Activated T-helper 1 cell treated with Interleukin-2 at 50 U/mL for 16 hours (primary cell): ENCODE measurements around the gene KLHDC8B.

ENCODE experiments used
- DNase-seq: peaks from one replicate; pipeline ENCODE4 v3.0.0-alpha.2; 2020; ENCODE audit warnings: low read depth

Gene KLHDC8B

DNA sequence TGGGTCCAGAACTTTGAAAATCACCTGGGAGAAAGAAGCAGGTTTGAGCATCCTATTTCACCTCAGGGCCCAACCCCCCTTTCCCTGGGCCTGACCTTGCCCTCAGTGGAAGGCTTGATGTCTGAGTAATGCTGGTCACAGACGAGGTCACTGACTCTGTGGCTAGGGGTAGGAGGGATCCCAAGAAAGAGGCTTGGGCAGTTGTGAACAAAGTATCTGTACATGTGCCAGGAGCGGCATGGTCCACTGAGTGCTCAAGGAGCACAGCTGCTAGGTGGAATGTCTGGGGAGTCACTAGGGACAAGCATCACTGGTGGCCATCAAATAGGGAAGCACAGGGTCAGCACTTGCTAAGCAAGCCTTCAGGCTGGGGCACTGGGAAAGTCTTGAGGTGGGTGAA lies 12.6 kb upstream of the KLHDC8B start:
- DNase-seq: no peak

DNA sequence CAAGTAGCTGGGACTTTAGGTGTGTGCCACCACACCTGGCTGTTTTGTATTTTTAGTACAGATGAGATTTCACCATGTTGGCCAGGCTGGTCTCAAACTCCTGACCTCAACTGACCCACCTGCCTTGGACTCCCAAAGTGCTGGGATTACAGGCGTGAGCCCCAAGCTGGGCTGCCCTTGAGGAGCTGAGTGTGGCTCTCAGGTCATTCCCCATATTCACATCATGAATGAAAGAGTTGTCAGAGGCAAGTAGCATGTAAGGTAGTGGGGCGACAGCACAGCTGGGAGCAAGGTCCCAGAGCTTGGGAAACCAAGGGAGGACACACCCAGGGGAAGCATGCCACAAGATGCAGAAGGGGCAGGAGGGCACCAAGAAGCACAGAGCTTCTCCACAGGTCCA lies 10.2 kb upstream of the KLHDC8B start:
- DNase-seq: no peak

DNA sequence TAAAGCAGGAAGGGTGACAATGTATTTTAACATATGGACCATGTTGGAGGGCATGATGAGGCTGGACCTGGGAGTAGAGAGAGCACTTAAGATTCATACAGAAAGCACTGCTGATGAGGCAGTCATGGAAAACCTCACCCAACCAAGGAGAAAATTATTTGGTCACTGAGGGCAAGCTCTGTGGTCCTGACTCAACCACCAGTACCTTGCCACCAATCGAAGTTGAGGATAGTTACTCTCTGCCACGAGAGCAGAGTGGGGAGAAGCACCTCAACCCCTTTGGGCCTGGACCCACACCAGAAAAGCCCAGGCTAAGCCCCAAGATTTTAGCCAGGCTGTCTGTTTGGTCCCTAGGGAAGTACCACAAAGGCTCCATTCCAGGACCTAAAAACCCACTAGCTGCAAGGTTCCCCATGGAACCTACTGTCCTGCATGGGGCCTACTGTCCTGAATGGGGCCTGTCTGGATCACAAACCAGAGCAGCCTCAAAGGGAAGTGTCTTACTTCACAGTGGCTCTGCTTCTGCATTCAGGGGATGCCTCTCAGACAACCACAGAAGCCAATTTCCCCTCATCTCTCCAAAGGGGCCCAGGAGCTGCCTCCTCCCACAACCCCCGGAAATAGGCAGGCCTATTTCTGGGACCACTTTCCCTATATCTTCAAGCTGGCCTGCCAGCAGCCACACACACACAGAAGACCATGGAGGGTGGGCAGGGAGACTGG lies 9.4 kb upstream of the KLHDC8B start:
- DNase-seq: no peak

DNA sequence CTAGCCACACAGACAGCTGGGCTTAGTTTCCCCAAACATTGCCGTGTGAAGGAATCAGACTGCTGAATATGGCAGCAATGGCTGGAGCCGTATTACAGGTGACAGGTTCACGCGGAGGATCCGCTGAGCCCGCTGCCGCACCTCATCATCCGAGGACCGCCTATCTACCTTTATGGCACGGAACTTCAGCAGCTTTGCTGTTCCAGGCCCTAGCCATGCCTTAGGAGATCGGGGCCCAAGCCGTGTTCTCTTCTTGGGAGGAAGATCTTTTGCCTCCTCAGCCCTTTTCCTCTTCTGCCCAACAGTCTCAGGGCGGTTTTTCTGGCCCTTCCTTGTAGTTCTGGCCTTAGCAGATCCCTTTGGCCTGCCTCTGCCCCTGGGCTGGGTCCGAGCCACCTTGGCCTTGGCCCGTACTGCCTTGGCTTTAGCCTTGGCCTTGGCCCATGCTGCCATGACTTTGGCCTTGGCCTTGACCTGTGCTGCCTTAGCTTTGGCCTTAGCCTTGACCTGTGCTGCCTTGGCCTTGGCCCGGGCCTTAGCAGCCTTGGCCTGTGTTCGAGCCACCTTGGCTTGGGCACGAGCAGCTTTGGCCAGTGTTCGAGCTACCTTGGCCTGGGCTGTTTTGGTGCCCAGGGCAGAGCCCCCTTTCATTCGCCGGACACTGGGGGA lies 8.5 kb upstream of the KLHDC8B start:
- no peak for DNase-seq

DNA sequence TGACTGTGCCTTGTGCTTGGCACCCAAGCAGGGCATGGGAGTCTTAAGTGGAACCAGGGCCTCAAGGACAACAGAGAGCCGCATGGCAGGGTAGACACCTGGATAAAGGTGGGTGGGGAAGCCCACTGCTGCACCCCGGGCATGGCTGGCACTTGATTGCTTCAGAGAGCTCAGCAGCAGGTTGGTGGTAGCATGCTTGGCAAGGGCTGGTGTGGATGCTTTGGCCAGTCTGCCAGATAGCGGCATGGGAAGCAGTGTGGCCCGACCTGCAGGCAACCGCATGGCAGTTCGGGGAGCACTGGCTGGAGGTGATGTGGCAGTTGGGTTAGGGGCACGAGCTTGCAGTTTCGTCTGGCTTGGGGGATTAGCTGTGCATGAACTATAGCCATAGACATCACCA lies 7.8 kb upstream of the KLHDC8B start:
- no peak for DNase-seq

- DNase-seq: no peak
Measured at GRCh38 chr3:49164983-49165720, 6.2 kb upstream of the KLHDC8B start.

- DNase-seq: peak; percentile 67
Measured at GRCh38 chr3:49165771-49166751, 5.3 kb upstream of the KLHDC8B start, which contains the start of gene CCDC71. CCDC71 (minus strand) TSS chr3:49166331; CDS start chr3:49164208, 2,123 bp downstream.

DNA sequence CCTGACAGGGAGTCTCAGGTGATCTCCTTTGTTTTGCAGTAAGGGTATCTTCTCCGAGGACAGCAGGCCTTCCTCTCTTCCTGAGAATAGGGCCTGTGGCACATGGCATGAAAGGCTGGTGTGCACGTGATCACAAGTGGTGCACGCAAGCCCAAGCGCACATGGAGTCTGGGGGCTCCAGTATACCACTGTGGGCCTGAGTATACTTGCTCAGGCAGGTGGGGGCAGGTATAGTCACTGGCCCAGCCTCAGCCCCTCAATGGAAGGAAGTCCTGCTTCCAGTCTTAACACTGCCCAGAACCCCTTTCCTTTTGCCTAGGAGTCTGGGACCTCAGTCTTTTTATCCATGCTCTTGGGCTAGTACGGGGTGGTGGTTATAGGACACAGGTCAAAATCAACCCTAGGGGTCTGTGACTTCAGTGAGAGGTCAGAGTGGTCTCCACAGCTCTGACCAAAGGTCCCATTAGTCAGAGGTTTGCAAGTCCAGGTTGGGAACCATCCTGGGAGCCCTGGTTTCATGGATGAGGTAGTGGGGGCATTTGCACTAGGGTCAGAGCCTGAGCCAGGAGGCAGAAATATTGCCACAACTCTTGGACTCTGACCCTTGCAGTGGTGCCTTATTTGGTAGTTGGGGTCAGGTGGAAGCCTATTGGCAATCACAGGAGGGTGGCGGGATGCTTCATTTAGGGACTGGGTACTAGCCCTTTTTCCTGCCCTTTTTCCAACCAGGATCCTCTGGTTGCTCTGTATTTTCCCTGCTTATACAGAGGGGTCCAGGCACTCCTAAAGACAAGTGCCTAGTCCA lies 4.4 kb upstream of the KLHDC8B start:
- DNase-seq: no peak

DNA sequence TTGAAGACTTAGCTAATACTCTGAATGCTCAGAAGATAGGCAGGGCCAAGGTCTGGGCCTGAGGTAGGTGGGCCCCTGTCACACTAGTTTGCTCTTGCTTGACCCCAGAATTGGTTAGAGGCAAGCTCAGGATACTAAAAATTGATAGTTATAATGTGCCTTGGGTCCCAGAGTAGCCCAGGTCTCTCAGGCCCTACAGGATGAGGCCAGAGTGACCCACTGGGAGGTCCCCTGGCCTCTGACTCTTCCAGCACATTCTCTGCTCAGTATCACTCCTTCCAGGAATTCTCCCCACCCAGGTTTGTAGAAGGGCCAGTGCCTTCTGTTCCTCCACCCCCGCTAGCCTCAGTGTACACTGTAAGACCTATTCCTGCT lies 667 bp upstream of the KLHDC8B start:
- no peak for DNase-seq

GRCh38 chr3:49171775-49172500 lies 540 bp downstream of the KLHDC8B start:
- DNase-seq: no peak

DNA sequence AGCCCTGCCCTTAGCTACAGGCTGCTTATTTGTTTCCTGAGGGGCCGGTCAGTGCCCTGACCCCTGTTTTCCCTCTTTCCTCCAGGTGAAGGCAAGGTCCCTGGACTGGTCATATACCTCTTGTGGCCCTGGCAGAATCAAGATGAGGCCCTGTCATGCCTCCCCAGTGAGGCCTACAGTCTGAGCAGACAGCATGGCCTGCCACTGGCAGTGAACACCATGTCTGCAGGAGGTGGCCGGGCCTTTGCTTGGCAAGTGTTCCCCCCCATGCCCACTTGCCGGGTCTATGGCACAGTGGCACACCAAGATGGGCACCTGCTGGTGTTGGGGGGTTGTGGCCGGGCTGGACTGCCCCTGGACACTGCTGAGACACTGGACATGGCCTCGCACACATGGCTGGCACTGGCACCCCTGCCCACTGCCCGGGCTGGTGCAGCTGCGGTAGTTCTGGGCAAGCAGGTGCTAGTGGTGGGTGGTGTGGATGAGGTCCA lies 1.2 kb downstream of the KLHDC8B start:
- no peak for DNase-seq

GRCh38 chr3:49173116-49173791 lies 1.9 kb downstream of the KLHDC8B start:
- no peak for DNase-seq

DNA sequence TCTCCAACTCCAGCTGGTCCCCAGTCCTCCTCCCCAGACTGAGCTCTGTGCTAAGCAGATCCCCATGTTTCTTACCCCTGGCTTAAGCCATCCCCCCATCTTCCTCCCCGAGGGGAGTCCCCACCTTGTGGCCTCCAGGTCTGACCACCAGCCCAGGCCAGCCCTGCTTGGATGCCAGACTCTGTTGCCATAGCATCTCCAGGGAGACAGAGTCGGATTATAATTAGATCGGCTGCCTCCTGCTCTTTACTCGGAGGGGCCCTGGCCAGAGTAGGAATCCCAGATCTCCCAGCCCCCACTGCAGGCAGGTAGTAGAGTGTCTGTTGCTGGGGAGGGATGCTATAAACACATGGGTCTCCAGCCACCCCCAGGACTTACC lies 2.4 kb downstream of the KLHDC8B start:
- DNase-seq: no peak

DNA sequence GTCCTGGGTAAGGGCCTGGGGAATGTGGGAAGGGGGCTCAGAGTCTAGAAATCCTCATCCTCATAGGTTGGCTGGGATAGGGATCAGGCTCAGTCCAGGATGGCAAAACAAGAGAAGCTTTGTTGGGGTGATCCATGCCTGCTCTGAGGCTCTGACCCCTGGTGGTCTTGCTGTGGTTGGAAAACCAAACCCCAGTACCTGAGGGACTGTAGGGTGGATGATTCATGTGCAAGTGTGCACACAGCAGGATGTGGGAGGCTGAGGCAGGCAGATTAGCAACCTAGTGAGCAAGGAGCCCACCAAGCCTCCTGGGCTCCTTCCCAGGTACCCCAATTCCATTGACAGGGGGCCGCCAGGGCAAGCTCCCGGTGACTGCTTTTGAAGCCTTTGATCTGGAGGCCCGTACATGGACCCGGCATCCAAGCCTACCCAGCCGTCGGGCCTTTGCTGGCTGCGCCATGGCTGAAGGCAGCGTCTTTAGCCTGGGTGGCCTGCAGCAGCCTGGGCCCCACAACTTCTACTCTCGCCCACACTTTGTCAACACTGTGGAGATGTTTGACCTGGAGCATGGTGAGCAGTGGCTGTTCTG lies 3.1 kb downstream of the KLHDC8B start:
- DNase-seq: no peak

GRCh38 chr3:49175530-49175929 lies 4.1 kb downstream of the KLHDC8B start:
- DNase-seq: no peak

- DNase-seq: no peak
Measured at GRCh38 chr3:49177073-49177472, 5.7 kb downstream of the KLHDC8B start.

DNA sequence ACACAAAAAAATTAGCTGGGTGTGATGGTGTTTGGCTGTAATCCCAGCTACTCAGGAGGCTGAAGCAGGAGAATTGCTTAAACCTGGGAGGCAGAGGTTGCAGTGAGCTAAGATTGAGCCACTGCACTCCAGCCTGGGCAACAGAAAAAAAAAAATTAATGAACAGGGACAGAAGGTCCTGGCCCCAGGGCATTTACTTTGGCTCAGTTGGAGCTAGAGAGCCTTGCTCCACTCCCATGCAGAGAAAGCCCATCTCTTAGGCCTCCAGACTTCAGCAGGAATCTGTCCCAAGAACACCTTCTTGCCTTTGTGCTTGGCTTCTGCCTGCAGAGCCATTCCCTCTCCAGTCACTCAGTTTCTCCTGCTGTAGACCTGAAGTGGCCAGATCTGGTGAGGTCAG lies 8.7 kb downstream of the KLHDC8B start:
- no peak for DNase-seq

DNA sequence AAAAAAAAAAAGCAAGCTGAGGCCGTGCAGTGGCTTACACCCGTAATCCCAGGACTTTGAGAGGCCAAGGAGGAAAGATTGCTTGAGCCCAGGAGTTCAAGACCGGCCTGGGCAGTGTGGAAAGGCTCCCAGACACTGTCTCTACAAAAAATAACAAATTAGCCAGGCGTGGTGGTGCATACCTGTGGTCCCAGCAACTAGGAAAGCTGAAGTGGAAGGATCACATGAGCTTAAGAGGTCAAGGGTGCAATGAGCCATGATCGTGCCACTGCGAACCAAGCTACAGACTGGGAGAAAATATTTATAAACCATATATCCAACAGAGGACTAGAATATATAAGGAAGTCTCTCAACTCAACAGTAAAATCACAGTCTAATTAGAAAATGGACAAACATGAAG lies 10.0 kb downstream of the KLHDC8B start:
- DNase-seq: no peak

- DNase-seq: no peak
Measured at GRCh38 chr3:49182682-49183081, 11.3 kb downstream of the KLHDC8B start.
